GM15510 (cell line): ENCODE results near the gene EP400.

ENCODE experiments used
- POLR2A ChIP-seq: IDR thresholded peaks from 3 replicates; pipeline ENCODE4 v1.6.1; 2011; ENCODE audit warnings: borderline replicate concordance; ENCODE audit not compliant: insufficient read length; ENCODE audit errors: extremely low read depth

The EP400 gene

DNA sequence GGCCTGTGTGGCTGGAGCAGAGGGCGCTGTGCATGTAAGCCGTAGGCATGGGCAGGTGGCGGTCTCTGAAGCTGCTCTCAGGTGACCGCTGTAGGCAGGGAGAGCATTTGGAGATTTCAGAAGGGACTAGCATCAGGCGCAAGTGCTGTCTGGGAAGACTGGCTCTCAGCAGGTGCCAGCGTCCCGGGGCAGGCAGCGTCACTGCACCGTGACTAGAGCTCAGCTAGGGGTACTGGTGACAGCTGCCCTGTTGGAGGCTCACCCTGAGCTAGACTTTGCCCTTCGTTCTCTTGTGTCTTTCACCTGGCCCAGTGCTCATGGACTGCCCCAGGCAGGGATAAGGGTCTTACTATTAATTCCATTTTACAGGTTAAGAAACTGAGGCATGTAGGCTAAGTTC lies 115.5 kb downstream of the EP400 start:
- TF ChIP-seq POLR2A = no peak

DNA sequence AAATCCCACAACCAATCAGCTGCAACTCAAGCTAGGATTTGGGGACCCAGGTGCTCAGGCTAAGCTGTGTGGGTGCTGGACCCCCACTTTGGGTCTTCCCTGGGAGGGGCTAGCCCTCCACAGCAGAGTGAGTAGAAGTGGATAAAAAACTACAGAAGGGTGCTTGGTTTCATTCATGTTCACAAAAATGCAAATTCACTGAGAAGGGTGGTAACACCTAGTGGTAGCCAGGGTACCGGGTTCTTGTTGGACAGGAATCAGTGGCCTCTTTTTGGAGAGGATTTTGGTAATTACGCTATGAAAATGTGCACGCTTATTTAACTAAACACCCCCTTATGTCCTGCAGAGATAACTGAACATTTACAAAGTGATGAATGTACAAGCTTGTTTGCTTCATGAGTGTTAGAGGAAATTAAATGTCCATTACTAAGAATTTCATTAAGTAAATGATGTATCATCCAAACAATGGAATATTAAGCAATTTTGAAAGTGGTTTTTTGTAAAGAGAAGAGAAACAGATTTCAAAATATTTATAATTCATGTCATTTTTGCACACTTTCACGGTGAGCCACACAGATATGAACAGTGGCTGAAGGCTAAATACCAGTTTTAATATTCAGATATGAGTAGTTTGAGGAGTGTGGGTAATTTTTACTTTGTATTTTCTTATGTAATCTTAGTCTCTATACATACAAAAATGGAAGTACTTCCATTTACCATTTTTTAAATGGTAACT lies 116.0 kb downstream of the EP400 start:
- no peak for TF ChIP-seq POLR2A

GRCh38 chr12:132066345-132066685 lies 116.6 kb downstream of the EP400 start:
- TF ChIP-seq POLR2A = no peak

DNA sequence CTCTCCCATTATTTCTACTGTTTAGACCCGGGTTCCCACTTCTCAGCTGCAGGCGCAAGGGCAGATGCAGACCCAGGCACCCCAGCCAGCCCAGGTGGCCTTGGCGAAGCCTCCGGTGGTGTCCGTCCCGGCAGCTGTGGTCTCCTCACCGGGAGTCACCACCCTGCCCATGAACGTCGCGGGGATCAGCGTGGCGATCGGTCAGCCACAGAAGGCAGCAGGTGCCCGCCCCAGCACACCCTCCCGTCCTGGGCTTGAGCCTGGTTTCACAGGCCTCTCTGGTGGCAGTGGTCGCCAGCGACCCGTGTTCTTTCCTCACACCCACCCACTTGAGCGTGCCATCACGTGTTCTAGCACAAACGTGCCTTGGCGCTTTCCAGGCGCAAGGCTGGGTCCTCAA lies 117.0 kb downstream of the EP400 start:
- no peak for TF ChIP-seq POLR2A

- TF ChIP-seq POLR2A = no peak
Measured at GRCh38 chr12:132067182-132067581, 117.4 kb downstream of the EP400 start.

GRCh38 chr12:132068250-132068649 lies 118.5 kb downstream of the EP400 start:
- no peak for TF ChIP-seq POLR2A

DNA sequence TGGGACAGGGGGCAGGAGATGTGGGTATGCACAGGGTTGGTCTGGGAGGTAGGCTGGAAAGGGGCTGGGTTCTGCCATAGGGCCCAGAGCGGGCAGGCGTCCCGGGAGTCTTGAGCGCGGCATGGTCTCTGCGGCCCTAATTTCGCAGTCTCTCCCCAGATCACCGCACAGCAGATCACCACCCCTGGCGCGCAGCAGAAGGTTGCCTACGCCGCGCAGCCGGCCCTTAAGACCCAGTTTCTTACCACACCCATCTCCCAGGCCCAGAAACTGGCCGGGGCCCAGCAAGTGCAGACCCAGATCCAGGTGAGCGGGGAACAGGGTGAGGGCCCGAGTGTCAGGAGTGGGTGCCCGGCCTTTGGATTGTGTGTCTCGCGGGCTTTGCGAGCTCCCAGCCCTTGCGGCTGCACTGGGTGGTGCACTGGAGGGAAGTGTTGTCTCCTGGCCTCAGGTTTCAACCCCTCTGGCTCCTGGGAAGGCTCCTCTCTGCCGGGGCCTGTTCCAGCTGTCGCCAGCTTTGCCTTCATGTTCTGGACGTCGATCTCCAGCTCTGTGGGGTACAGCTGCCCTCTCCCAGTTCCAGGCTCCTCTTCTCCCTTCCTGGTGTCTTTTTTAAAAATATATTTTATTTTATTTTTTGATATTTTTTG lies 119.7 kb downstream of the EP400 start:
- TF ChIP-seq POLR2A = no peak

DNA sequence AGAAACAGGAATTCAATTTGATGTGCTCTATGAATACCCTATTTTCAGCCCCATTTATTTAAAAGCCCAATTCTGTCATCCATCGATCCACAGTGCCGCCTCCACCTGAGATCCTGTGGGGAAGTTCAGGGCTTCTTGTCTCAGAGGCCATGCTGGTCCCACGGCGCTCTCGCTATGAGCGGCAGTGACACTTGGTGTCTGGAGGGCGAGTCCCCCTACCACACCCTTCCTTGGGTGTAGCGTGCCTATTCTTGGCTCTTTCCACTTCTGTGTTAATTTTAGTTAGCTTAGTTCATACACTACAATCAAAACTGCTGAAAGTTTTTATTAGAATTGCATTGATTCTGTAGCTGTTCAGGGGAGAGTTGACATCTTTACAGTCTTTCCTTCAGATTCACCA lies 120.6 kb downstream of the EP400 start:
- no peak for TF ChIP-seq POLR2A

DNA sequence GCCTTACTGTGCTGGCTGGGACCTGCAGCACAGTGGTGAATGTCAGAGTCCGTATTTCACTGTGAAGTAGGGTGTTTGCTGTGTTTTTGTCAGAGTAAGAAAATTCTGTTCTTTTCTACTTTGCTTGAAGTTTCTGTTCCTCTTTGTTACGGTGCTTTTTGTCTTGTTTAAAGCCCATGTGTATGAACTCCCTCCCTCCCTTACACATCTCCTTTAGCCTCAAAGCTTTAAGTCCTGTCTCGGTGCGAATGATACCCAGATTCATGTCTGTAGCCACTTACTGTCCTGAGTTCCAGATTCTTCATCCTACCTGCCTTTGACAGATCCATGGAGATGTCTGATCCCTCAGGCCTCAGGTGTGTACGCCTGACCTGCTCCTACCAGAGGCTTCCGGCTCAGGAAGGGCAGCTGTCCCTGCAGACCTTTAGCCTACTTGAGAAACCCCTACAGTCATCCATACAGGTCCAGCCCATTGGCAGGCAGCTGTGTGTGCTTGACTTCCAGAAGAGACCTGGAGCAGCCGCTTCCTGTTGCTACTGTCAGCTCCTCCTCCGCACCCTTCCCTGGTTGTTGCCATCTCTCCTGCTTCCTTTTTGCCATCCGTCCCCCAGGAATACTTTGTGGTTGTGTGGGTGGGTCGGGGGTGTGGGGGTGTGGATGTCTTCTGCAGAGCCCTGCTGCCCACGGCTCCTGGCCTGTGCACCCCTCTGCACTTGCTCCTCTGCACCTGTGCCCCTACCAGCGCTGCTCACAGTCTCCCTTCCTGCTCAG lies 121.5 kb downstream of the EP400 start:
- no peak for TF ChIP-seq POLR2A

- no peak for TF ChIP-seq POLR2A
Measured at GRCh38 chr12:132071830-132072384, 122.2 kb downstream of the EP400 start.

- TF ChIP-seq POLR2A = no peak
Measured at GRCh38 chr12:132074216-132074615, 124.5 kb downstream of the EP400 start.

- no peak for TF ChIP-seq POLR2A
Measured at GRCh38 chr12:132075026-132075713, 125.4 kb downstream of the EP400 start.

- TF ChIP-seq POLR2A = no peak
Measured at GRCh38 chr12:132075714-132076553, 126.2 kb downstream of the EP400 start.

DNA sequence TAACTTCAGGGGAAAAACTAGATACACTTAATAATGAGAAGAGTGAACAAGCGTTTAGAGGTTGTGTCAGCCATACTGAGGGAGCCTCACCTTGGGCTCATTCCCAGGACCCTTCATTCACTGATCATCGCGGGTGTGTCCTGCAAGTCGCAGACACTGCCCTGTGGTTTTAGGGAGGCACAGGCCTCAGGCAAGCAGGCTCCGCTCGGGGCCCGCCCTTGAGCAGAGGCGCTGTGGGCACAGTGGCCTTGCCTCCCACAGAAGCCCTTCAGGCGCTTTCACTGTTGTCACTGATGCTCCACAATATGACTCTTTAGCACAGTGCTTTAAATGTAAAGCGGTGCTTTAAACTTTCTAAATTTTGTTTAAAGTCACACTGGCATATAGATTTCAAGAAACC lies 127.0 kb downstream of the EP400 start:
- TF ChIP-seq POLR2A = no peak
